GM19467 (cell line): ENCODE results near the gene TUT7.
A peak's percentile ranks its signal among the peaks of the same experiment; 100 is the strongest.
"Not testable (repeated sequence)": the region's sequence is repeated elsewhere in the genome, so short reads cannot be mapped to it uniquely, and the experiment has no call there.

Source experiments
- ATAC-seq: cut with Tn5 transposase; IDR thresholded peaks from one replicate; pipeline ENCODE4 v1.9.1; 2021; ENCODE audit warnings: mild to moderate bottlenecking, moderate library complexity; ENCODE audit not compliant: unreplicated experiment

Gene TUT7

DNA sequence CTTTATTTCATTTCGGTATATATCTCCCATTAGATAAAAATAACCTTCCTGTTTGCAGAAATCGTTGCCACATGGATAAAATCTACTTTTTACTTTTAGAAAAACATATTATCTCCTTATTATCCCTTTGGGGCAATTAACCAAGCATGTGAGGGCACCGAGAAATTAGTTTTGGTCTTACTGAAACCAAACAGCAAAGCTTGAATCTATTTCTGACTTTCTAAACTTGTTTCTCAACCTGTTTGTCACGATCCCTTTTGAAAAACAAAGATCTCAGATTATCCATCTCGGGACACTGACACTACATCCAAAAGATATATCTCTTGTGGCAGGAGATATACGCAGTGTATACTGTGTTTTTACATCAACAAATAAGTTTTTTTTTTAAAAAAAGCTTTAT lies 2.3 kb downstream of the TUT7 start:
- no peak for ATAC-seq

DNA sequence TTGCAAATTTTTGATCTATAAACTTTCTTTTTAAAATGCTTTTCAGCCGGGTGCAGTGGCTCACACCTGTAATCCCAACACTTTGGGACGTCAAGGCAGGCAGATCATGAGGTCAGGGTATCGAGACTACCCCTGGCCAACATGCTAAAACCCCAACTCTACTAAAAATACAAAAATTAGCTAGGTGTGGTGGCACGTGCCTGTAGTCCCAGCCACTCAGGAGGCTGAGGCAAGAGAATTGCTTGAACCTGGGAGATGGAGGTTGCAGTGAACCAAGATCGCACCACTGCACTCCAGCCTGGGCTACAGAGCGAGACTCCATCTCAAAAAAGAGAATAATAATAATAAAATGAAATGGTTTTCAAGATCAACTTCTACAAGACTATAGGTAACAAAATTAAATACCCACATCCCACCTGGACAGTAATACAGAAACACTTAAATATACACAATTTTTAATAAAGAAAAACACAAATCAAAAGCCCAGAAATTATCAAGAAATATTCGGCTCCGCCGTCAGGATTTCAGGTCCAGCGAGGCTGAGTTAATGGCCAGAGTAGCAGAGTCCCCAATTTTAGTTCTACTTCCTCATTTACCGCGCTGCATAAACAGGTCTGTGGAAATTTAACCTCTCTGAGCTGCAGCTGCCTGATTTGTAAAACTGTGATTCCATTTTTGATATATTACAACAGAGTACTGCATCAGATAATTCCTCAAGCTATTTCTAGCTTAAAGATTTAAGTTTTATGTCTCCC lies 4.0 kb downstream of the TUT7 start:
- peak; percentile 25 for ATAC-seq

DNA sequence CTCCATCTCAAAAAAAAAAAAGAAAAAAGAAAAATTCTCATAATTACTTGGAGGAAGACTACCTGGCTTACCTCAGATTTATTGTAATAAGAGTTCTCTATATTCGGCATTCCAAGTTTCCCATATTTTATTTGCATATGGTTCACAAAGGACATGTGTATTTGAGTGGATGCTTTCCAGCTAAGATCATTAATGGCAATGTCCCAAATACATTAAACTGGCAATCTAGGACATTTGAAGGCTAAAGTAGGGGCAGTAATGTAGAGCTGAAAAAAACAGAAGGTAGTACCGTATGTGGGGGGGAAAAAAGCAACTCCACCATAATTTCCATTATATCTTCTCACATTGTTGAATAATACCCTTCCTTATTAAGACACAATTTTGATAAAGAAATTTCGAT lies 4.9 kb downstream of the TUT7 start:
- no peak for ATAC-seq

DNA sequence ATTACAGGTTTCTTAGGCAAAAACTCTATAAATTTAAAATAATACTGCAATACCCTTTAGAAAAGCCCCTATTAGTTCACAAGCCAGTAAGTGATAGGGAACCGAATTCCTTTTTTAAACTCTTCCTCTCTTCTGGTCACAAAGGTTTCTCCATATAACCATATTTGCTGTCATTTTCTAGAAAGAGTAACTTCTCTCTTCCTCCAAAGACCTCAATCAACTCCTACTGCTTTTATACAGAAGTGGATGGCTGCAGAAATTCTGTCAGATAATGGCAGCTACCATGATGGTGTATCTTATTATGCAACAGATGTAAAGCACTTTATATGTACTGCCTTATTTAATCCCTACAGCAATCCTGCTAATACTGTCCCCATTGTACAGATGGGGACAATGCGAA lies 6.2 kb downstream of the TUT7 start:
- no peak for ATAC-seq

DNA sequence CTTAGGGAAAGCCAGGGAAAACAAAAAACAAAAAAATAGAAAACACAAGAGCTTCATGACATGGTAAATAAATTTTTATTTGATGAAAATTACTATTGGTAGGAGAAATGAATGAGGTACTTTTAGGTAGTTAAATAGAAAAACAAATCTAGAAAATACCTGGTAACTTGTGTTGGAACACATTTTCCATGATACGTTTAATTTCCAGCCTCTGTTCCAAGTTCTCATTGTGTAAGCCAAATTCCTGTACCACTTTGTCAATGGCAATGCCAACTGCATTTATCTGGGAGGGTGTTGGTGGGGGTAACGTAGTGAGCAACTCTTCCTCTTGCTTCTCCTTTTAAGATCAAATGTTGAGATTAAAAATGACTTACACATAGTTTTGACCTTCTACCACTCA lies 9.4 kb downstream of the TUT7 start:
- ATAC-seq: no peak

DNA sequence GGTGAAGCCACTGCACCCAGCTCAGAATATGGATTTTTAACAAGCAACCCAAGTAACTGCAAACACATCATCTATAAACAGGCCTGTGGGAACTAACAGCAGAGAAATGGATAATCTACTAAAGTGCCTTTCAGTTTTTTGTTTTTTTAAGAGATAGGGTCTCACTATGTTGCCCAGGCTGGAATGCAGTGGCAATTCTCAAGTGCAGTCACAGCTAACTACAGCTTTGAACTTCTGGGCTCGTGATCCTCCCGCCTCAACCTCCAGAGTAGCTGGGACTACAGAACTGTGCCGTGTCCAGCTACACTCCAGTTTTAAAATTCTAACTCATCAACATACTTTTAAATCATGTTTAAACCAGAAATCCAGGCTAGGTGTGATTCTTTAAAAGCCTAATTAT lies 11.9 kb downstream of the TUT7 start:
- no peak for ATAC-seq

DNA sequence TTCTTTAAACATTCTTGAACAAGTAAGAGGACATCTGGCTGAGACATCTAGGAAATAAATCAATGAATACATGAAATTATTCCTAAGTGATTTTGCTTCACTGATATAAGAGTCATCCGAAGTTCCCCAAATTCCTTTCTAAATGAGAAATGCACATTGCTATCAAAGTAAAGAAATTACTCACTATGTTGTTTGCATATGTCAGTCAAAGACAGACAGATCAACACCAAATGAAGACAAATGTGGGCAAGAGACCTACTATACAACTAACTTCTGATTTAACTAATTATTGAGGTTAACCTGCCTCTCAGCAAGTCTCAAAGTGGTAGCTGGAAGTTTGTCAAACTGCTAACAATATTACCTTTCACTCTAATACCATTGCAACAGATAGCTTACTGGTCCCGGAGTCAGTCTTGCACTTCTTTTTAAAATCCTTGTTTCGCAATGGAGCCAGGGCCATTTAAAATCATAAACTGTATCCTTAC lies 13.2 kb downstream of the TUT7 start:
- no peak for ATAC-seq

DNA sequence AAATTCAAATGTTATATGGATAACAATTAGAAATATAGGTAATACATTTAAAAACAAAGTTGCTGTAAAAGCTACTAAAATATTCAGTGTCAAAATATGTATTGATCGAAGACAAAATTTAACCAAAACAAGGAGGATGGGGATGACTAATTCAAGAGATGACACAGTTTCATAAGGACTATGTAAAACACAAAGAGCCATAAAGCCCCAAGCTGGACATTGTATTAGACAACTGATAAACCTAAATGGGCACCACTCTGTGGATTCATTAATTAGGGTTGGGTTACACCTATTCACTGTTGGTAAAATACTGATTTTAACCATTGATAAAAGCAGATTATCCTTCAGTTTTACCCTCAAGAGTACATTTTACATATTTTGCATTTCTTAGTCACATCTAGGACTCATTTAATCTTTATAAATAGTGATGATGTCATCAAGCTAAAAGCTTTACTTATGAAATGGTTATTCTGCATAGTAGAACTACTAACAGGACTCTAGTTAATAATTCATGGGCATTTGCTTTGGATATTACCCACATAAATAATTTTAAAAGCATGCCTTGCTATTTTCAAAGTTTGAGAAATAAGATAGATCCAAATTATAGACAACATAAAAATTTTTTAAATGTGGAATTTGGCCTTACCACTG lies 13.7 kb downstream of the TUT7 start:
- no peak for ATAC-seq

DNA sequence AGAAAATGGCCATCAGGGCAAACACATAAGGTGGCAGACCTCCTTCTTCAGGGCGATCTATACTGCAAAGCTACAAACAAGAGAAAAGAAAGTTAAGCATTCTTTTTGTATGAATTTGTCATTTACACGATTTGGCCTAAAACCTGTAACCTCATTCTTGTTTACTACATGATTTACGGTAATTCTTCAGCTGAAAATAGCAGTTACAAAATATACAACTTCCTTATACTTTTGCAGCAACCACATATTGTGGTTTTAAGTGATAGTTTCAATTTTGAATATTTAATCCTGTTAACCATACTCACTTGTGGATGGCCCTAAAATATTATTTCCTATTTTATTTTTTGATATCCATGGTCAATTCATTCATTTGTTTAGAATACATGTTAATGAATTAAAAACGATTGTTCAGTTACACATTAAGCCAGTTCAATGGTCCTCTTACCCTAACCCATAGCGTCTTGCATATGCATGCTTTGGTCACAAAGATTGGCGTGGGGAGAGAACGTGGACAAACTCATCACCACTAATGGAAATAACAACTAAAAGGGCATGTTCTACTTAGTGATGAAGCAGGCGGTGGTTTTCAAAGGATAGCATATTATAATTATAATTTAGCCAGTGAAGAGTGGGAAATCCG lies 16.6 kb downstream of the TUT7 start:
- peak; percentile 37 for ATAC-seq

DNA sequence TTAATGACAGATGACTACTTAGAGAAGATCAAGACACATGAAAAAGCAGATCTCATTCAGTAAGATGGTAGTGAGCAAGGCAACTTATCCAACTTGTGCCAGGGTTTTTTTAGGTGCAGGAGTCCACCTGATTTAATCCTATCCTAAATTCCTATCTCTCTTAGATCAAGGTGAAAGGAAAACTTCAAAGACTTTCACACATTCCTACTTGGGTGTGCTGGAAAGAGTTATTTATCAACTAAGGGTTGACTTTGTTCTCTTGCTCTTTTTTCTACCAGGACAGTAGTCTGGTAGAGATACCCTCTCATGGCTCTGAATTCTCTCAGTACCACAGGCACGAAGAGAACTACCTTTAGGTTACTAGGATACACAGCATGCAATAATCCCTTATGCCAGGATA lies 18.2 kb downstream of the TUT7 start:
- no peak for ATAC-seq

DNA sequence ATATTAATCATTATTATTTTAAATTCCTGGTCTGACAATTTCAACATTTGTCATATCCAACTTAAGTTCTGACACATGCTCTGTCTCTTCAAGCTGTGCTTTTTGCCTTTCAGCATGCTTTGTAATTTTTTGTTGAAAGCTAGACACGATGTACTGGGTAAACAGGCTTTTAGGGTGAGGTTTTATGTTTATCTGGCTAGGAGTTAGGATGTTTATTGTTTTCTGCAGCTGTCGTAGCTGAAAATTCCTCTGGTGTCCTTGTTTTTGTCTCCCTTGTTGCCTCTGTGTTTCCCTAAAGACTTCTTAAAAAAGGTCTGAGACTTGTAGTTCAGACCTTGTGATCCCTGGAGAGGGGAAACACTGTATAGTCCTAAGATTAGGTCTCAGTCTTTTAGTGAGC lies 20.6 kb downstream of the TUT7 start:
- ATAC-seq: no peak

DNA sequence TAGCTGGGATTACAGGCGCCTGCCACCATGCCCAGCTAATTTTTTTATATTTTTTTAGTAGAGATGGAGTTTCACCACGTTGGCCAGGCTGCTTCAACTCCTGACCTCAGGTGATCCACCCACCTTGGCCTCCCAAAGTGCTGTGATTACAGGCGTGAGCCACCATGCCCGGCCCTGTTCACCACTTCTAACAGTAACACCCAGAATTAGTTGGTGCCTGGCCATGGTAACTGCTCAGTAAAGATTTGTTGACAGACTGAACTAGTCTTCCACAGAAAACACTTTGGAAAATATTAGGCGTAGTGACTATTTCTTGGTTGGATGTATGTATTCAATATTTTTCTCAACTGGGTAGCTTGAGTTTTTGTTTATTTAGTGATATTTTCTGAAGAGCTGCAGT lies 24.0 kb downstream of the TUT7 start:
- ATAC-seq: no peak

DNA sequence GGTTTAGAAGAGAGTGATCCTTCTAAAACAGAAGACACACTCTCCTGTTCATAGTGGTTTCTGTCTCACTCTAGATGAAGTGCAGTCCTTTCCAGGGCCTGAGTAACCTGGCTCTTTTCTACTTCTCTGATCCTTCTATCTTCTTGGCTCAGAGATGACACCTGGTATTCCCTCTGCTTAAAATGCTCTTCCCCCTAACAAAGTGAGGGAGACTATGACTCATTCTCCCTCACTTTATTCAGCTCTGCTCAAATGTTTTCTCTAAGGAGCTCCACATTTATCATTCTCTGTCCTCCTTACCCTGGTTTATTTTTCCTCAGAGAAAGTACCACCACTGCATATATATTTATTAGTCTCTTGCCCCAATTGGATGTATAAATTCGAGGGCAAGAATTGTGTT lies 24.6 kb downstream of the TUT7 start:
- no peak for ATAC-seq

DNA sequence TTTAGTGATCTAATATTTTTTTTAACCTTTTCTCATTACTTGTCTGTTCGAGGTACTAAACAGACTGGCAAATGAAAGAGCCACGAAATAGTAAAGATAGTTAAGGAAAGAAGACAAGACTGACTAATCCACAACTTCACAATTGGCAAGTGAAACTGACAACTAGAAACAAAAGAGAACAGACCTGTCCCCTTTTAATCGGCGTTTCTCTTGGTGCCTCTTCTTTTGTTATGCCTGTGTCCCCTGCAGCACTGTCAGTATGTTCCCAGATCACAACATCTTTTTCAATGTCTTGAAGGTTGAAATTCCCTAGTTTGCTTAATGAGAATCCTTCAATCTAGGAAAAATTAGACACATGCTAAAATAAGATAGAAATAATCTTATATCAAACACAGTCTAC lies 26.1 kb downstream of the TUT7 start:
- no peak for ATAC-seq

DNA sequence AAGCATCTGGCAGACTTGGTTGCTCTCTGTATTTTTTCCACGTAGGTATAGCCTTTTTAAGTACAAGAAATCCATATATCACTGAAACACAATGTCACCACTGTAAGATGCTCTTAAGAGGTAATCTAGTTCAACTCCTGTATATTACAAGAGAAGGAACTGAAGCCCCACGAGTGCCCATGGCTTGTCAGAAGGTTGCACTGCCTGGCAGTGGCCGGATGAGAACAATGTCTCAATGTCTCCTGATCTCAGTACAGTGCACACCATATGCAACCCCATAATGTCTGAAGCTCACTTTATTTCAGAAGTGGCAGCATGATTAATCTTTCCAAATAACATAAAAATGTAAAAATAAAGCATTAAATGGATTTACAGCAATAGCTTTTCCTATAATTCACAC lies 27.7 kb downstream of the TUT7 start:
- ATAC-seq: no peak

DNA sequence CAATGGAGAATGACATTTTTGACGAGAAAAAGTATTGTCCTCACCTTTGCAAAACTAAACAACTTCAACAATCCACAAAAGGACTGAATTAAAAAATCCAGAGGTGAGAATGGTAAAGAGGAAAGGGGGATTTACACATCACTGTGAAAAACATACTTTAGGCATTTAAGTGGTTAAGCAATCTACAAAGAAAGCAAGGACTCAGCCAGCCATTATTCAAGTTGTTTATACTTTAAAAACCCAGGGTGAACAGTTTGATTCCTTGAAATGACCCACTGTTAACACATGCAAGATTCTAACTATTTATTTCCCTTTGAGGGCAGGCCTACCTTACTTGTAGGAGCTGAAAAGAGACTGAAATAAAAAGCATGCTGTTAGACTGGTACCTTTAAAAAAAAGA lies 29.3 kb downstream of the TUT7 start:
- ATAC-seq: no peak

DNA sequence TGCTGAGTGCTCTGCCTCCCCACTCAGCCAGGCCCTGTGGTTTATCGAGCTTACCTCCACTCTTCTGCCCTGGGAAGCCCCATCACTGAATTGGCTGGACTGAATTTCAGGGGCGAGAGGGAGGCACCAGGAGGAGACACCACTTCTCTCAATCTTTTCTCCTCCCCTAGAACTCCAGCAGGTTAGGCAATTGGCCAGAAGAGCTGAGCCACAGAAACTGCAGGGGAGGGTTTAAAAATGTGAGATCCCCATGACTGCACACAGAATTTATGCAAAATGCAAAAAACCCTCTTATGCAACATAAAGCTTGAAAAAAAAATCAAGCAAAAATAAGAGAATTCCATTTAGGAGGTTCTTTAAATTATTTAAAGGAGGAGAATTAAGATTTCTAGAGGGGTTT lies 29.9 kb downstream of the TUT7 start:
- ATAC-seq: no peak

DNA sequence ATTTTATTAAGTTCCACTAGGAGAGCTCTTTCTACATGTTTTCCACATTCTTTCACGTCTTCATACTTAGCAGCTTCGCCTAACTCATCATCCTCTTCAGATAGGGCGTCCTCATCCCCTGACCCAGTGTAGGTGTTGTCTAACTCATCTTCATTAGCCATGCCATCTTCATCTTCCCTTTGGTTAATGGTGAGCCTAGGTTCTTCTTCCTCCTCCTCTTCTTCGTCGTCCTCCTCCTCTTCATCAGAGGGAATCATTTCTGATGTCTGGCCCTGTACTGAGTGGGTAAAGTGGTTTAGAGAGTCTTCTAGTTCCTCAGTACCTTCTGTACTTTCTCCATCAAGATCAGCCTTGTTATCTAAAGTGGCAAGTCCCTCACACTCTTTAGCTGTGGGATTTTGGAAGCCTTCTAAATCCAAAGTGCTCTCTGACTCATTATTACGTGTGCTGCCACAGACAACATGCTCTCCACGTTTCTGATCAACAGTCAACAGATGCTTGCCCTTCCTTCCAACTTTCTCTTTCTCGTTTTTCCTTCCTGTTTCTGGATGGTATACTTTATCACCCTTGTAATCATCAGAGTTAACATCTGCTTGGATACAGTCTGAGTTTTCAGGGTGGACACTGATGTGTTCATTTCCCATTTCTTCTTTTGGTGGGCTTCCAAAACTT lies 31.1 kb downstream of the TUT7 start:
- ATAC-seq: no peak

DNA sequence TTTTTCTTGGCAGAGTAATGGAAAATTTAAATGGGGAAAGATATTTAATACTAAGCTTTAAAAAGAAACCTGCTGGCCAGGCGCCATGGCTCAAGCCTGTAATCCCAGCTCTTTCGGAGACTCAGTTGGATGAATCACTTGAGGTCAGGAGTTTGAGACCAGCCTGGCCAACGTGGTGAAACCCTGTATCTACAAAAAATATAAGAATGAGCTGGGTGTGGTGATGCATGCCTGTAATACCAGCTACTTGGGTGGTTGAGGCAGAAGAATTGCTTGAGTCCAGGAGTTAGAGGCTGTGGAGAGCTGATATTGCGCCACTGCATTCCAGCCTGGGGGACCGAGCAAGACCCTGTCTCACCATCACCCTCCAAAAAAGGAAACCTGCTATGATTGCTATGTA lies 32.8 kb downstream of the TUT7 start:
- ATAC-seq: no peak

DNA sequence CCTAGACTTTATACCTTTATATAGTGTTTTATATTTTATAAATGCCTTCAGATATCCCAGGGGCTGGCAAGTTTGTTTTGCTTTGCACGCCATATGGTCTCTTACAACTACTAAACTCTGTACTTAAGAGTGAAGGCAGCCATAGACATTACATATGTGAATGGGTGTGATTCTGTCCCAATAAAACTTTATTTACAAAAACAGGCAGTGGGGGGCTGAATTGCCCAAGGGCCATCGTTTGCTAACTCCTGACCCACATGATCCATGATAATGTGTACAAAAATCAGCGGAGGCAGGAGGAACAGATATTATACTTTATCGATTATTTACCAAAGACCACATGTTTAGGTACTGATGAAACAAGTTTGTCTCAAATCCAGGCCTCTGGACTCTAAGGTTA lies 36.0 kb downstream of the TUT7 start:
- ATAC-seq: no peak

DNA sequence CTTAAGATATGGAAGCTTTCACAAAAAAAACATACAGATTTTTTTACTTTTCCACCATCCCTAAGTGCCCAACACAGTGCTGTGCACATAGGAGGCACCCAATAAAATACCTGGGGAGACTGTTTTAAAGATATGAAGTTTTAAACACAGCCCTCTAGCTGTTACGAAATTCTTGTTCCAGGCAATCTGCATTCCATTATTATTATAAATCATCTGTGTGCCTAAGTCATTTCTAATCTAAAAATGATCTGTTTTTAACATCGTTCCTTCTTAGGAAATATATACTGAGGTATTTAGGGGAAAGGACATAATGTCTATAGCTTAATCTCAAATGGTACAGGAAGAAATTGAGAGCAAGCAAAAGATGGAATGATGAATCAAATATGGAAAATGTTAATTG lies 39.1 kb downstream of the TUT7 start:
- no peak for ATAC-seq

DNA sequence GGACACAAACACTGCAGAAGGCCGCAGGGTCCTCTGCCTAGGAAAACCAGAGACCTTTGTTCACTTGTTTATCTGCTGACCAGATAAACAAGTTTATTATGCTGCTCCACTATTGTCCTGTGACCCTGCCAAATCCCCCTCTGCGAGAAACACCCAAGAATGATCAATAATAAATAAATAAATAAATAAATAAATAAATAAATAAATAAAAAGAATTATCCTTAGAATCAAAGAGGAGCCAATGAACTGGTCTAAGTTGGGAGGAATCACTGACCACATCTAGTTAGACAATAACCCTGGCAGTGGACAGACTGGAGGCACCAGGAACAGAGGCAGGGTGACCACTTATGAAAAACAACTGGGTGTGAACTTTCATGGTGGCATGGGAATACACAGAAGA lies 41.3 kb downstream of the TUT7 start:
- not testable (repeated sequence) for ATAC-seq
